ENCODE data around the gene EPB41. TPM values are rescaled to one million over a fixed set of nuclear protein-coding genes. Genes with fewer than 3 reads are reported as not detected.

The EPB41 gene
- total RNA-seq, 4 donors from 2014 or later = 28.5 to 43.9 (median 41.8) TPM

- DNase-seq = no peak
- no peak for TF ChIP-seq POLR2A (IDR thresholded peaks at IDR 0.05)
- TF ChIP-seq CTCF (IDR thresholded peaks at IDR 0.05) = no peak
Measured at GRCh38 chr1:29152046-29152805, 237.9 kb downstream of the EPB41 start.

GRCh38 chr1:29156543-29157268 lies 242.3 kb downstream of the EPB41 start:
- Histone ChIP-seq H3K9me3 (no peaks in the 10 kb centered on the region), H3K36me3 (peaks cover 5 to 100% (median 42%) of the 10 kb centered on the region in 3 donors), H3K4me1 (peaks cover 0 to 32% (median 6%) of the 10 kb centered on the region in 3 donors), H3K27me3 (no peaks in the 10 kb centered on the region), H3K4me3 (no peak overlapping the region), H3K27ac (peak overlapping the region in 1 of 4 donors; percentile 31)
- 76 to 78% methylated on average over 10 of the region's 10 CpGs for WGBS, 2 donors
- no peak for DNase-seq
- TF ChIP-seq CTCF (IDR thresholded peaks at IDR 0.05) (no peak), POLR2A (IDR thresholded peaks at IDR 0.05) (no peak)
- intact Hi-C loops (cut with DNase I) = no loop called here

More at GRCh38 chr1:29152046-29152805, 237.9 kb downstream of the EPB41 start:
- no peaks in the 10 kb centered on the region for H3K27me3 ChIP-seq
- 79 to 82% methylated on average over 7 to 8 of the region's 8 CpGs for WGBS, 2 donors
- intact Hi-C loops (cut with DNase I) = no loop called here
- peaks cover 37 to 100% (median 69%) of the 10 kb centered on the region in 3 donors for H3K36me3 ChIP-seq
- H3K4me1 ChIP-seq = peaks cover 0 to 13% (median 5%) of the 10 kb centered on the region in 3 donors
- no peaks in the 10 kb centered on the region for H3K9me3 ChIP-seq
- H3K27ac ChIP-seq = no peak overlapping the region
- no peak overlapping the region for H3K4me3 ChIP-seq

- H3K4me1 ChIP-seq = peaks cover 0 to 37% (median 11%) of the 10 kb centered on the region in 3 donors
- H3K36me3 ChIP-seq = peaks cover 5 to 99% (median 37%) of the 10 kb centered on the region in 3 donors
- no peak for DNase-seq
- TF ChIP-seq POLR2A (IDR thresholded peaks at IDR 0.05) = no peak
- TF ChIP-seq CTCF (IDR thresholded peaks at IDR 0.05) = no peak
- intact Hi-C loops (cut with DNase I) = no loop called here
- no peaks in the 10 kb centered on the region for H3K27me3 ChIP-seq
- 85 to 88% methylated on average over 3 of the region's 3 CpGs for WGBS, 2 donors
- no peak overlapping the region for H3K27ac ChIP-seq
- no peaks in the 10 kb centered on the region for H3K9me3 ChIP-seq
- H3K4me3 ChIP-seq = no peak overlapping the region
Measured at GRCh38 chr1:29157269-29157601, 242.9 kb downstream of the EPB41 start.

GRCh38 chr1:29159773-29160172 lies 245.4 kb downstream of the EPB41 start:
- 81 to 84% methylated on average over 3 of the region's 3 CpGs for WGBS, 2 donors
- Histone ChIP-seq H3K4me1 (peaks cover 0 to 46% (median 16%) of the 10 kb centered on the region in 3 donors), H3K27ac (no peak overlapping the region), H3K27me3 (no peaks in the 10 kb centered on the region), H3K36me3 (peaks cover 0 to 95% (median 15%) of the 10 kb centered on the region in 3 donors), H3K9me3 (no peaks in the 10 kb centered on the region), H3K4me3 (no peak overlapping the region)
- no peak for DNase-seq
- intact Hi-C loops (cut with DNase I) = no loop called here
- no peak for TF ChIP-seq POLR2A (IDR thresholded peaks at IDR 0.05)
- no peak for TF ChIP-seq CTCF (IDR thresholded peaks at IDR 0.05)

GRCh38 chr1:29162025-29162424 lies 247.7 kb downstream of the EPB41 start:
- peaks cover 0 to 41% (median 12%) of the 10 kb centered on the region in 3 donors for H3K4me1 ChIP-seq
- DNase-seq = no peak
- peaks cover 0 to 95% (median 26%) of the 10 kb centered on the region in 3 donors for H3K36me3 ChIP-seq
- TF ChIP-seq CTCF (IDR thresholded peaks at IDR 0.05) = no peak
- no peak for TF ChIP-seq POLR2A (IDR thresholded peaks at IDR 0.05)
- H3K4me3 ChIP-seq = no peak overlapping the region
- H3K9me3 ChIP-seq = no peaks in the 10 kb centered on the region
- intact Hi-C loops (cut with DNase I) = no loop called here
- peak overlapping the region in 1 of 4 donors; percentile 31 for H3K27ac ChIP-seq
- no peaks in the 10 kb centered on the region for H3K27me3 ChIP-seq
- WGBS, 2 donors = 46 to 56% methylated on average over 4 of the region's 4 CpGs

All from esophagus squamous epithelium (tissue), 5 donors.